HepG2 (cell line): ENCODE measurements around the gene PCNX1. TPM values are rescaled to one million over a fixed set of nuclear protein-coding genes. Genes with fewer than 3 reads are reported as not detected.

Experiments used
- AHR ChIP-seq: IDR thresholded peaks from 2 replicates; pipeline ENCODE4 v1.6.1; 2018; ENCODE audit warnings: missing genetic modification reagents, missing compliant biosample characterization
- CEBPG ChIP-seq: IDR thresholded peaks from 2 replicates; pipeline ENCODE4 v1.6.1; 2016
- CHD4 ChIP-seq: fragments of 200-600 bp; sonication (generic); IDR thresholded peaks from 2 replicates; pipeline ENCODE4 v1.7.0; 2017; ENCODE audit warnings: mild to moderate bottlenecking, low read length, borderline replicate concordance
- FOXO1 ChIP-seq: sonication (generic); formaldehyde crosslinking; IDR thresholded peaks from 2 replicates; pipeline ENCODE4 v1.4.0; 2020; ENCODE audit warnings: missing genetic modification reagents
- MATR3 ChIP-seq: sonication (generic); formaldehyde crosslinking; IDR thresholded peaks from 2 replicates; pipeline ENCODE4 v1.4.0; 2020; ENCODE audit warnings: missing genetic modification reagents
- NFKBIZ ChIP-seq: IDR thresholded peaks from 2 replicates; pipeline ENCODE4 v1.6.1; 2018; ENCODE audit warnings: missing genetic modification reagents, missing compliant biosample characterization
- SMARCC2 ChIP-seq: fragments of 450-650 bp; IDR thresholded peaks from 2 replicates; pipeline ENCODE4 v1.6.1; 2017; ENCODE audit warnings: antibody characterized with exemption, mild to moderate bottlenecking
- SOX6 ChIP-seq, 2 experiments: fragments of 450-650 bp in 1 of 2; sonication (generic) in 1 of 2; formaldehyde crosslinking in 1 of 2; IDR thresholded peaks; 2 replicates each; pipeline versions ENCODE4 v1.4.0 to v1.6.1; 2017 to 2020; ENCODE audit warnings: antibody characterized with exemption in 1 of 2, mild to moderate bottlenecking in 1 of 2, missing genetic modification reagents in 1 of 2
- SUZ12 ChIP-seq: fragments of 150-350 bp; IDR thresholded peaks from 2 replicates; pipeline ENCODE4 v1.6.1; 2014; ENCODE audit warnings: low read depth, low read length
- TBL1XR1 ChIP-seq: fragments of 150-350 bp; IDR thresholded peaks from 2 replicates; pipeline ENCODE4 v1.6.1; 2014; ENCODE audit warnings: borderline replicate concordance, low read length; ENCODE audit not compliant: partially characterized antibody
- ZFP90 ChIP-seq: sonication (generic); formaldehyde crosslinking; IDR thresholded peaks from 2 replicates; pipeline ENCODE4 v1.8.0; 2022; ENCODE audit warnings: missing genetic modification reagents, mild to moderate bottlenecking, inconsistent platforms, borderline replicate concordance
- ZNF839 ChIP-seq: sonication (generic); formaldehyde crosslinking; IDR thresholded peaks from 2 replicates; pipeline ENCODE4 v1.4.0; 2020; ENCODE audit warnings: missing genetic modification reagents, mild to moderate bottlenecking, borderline replicate concordance
- ZSCAN30 ChIP-seq: sonication (generic); formaldehyde crosslinking; IDR thresholded peaks from 2 replicates; pipeline ENCODE4 v1.5.0; 2020; ENCODE audit warnings: mild to moderate bottlenecking, missing genetic modification reagents
- polyA plus RNA-seq, 8 experiments: library from polyadenylated mRNA; depleted of rRNA in 3 of 8; stranded (reverse) in 7 of 8; unstranded in 1 of 8; fragments of >200 nt; fragmentation: Illumina TruSeq in 4 of 8; extraction: Trizol in 4 of 8; gene quantifications; 2 replicates each; pipeline versions ENCODE4 v1.2.1 to v1.2.3, GENCODE V29; 2011 to 2016; ENCODE audit warnings: low read depth in 4 of 8, missing spikeins in 1 of 8, mixed read lengths in 1 of 8; ENCODE audit not compliant: insufficient read depth in 1 of 8
- total RNA-seq, 5 experiments: library from RNA; depleted of rRNA; stranded (reverse); fragments of >200 nt; fragmentation: Illumina TruSeq; extraction: Trizol; gene quantifications; 2 replicates each; pipeline ENCODE4 v1.2.3, GENCODE V29; 2016; ENCODE audit warnings: low read depth in 1 of 5
- TF ChIP-seq, protein P1 (sequence below): IDR thresholded peaks from 2 replicates; pipeline ENCODE4 v1.6.1; 2016; ENCODE audit warnings: low read depth, missing genetic modification reagents, missing compliant biosample characterization
- TF ChIP-seq, protein P2 (sequence below): sonication (generic); formaldehyde crosslinking; IDR thresholded peaks from 2 replicates; pipeline ENCODE4 v1.4.0; 2020; ENCODE audit warnings: mild to moderate bottlenecking, missing genetic modification reagents
- TF ChIP-seq, protein P3 (sequence below): IDR thresholded peaks from 2 replicates; pipeline ENCODE4 v1.6.1; 2012; ENCODE audit warnings: inconsistent platforms
- TF ChIP-seq, protein P4 (sequence below): sonication (generic); formaldehyde crosslinking; IDR thresholded peaks from 2 replicates; pipeline ENCODE4 v1.8.1; 2023; ENCODE audit warnings: mild to moderate bottlenecking, inconsistent platforms, moderate library complexity, missing genetic modification reagents, borderline replicate concordance

Gene PCNX1
- total and polyA plus RNA-seq, 2 of the 13 experiments (the other 11 are each of a cell fraction or from before 2014, with no cell fraction given): 24.9 to 30.3 TPM

DNA sequence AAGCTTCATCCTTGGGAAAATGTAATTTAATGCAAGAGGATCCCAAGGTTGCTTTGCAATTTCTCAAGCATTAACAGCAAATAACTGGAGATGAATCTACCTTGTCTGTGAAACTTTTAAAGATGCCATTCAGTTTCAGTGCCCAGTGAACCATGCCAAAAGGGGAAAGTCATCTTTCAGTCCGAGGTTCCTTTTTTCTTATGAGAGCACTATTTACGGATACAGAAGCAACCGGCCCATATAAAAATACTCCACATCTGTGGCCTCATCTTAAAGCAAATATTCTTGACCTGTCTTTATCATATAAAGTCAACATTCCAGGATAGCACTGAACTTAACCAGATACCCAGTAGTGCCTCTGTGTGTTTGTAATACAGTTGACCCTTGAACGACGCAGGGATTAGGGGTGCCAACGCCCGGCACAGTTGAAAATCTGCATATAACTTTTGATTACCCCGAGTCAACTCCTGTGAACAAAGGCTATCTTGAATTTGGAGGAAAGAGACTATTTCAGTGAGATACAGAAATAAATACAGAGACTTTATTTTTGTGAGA lies 209.4 kb downstream of the PCNX1 start (continued):
- TF ChIP-seq, protein P1, sequence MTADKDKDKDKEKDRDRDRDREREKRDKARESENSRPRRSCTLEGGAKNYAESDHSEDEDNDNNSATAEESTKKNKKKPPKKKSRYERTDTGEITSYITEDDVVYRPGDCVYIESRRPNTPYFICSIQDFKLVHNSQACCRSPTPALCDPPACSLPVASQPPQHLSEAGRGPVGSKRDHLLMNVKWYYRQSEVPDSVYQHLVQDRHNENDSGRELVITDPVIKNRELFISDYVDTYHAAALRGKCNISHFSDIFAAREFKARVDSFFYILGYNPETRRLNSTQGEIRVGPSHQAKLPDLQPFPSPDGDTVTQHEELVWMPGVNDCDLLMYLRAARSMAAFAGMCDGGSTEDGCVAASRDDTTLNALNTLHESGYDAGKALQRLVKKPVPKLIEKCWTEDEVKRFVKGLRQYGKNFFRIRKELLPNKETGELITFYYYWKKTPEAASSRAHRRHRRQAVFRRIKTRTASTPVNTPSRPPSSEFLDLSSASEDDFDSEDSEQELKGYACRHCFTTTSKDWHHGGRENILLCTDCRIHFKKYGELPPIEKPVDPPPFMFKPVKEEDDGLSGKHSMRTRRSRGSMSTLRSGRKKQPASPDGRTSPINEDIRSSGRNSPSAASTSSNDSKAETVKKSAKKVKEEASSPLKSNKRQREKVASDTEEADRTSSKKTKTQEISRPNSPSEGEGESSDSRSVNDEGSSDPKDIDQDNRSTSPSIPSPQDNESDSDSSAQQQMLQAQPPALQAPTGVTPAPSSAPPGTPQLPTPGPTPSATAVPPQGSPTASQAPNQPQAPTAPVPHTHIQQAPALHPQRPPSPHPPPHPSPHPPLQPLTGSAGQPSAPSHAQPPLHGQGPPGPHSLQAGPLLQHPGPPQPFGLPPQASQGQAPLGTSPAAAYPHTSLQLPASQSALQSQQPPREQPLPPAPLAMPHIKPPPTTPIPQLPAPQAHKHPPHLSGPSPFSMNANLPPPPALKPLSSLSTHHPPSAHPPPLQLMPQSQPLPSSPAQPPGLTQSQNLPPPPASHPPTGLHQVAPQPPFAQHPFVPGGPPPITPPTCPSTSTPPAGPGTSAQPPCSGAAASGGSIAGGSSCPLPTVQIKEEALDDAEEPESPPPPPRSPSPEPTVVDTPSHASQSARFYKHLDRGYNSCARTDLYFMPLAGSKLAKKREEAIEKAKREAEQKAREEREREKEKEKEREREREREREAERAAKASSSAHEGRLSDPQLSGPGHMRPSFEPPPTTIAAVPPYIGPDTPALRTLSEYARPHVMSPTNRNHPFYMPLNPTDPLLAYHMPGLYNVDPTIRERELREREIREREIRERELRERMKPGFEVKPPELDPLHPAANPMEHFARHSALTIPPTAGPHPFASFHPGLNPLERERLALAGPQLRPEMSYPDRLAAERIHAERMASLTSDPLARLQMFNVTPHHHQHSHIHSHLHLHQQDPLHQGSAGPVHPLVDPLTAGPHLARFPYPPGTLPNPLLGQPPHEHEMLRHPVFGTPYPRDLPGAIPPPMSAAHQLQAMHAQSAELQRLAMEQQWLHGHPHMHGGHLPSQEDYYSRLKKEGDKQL: no peak
- TF ChIP-seq TBL1XR1 (peak; percentile 30), ZSCAN30 (CRISPR knock-in tag) (no peak), CHD4 (no peak), CEBPG (CRISPR knock-in tag) (no peak), FOXO1 (CRISPR knock-in tag) (no peak), AHR (no peak), SOX6 (IDR thresholded peaks at IDR 0.05) (no peak), SOX6 (CRISPR knock-in tag; IDR thresholded peaks at IDR 0.05) (peak; percentile 53), ZNF839 (CRISPR knock-in tag) (no peak), ZFP90 (no peak), SMARCC2 (no peak), SUZ12 (no peak), NFKBIZ (CRISPR knock-in tag) (no peak), MATR3 (CRISPR knock-in tag) (no peak)
- TF ChIP-seq, protein P2, sequence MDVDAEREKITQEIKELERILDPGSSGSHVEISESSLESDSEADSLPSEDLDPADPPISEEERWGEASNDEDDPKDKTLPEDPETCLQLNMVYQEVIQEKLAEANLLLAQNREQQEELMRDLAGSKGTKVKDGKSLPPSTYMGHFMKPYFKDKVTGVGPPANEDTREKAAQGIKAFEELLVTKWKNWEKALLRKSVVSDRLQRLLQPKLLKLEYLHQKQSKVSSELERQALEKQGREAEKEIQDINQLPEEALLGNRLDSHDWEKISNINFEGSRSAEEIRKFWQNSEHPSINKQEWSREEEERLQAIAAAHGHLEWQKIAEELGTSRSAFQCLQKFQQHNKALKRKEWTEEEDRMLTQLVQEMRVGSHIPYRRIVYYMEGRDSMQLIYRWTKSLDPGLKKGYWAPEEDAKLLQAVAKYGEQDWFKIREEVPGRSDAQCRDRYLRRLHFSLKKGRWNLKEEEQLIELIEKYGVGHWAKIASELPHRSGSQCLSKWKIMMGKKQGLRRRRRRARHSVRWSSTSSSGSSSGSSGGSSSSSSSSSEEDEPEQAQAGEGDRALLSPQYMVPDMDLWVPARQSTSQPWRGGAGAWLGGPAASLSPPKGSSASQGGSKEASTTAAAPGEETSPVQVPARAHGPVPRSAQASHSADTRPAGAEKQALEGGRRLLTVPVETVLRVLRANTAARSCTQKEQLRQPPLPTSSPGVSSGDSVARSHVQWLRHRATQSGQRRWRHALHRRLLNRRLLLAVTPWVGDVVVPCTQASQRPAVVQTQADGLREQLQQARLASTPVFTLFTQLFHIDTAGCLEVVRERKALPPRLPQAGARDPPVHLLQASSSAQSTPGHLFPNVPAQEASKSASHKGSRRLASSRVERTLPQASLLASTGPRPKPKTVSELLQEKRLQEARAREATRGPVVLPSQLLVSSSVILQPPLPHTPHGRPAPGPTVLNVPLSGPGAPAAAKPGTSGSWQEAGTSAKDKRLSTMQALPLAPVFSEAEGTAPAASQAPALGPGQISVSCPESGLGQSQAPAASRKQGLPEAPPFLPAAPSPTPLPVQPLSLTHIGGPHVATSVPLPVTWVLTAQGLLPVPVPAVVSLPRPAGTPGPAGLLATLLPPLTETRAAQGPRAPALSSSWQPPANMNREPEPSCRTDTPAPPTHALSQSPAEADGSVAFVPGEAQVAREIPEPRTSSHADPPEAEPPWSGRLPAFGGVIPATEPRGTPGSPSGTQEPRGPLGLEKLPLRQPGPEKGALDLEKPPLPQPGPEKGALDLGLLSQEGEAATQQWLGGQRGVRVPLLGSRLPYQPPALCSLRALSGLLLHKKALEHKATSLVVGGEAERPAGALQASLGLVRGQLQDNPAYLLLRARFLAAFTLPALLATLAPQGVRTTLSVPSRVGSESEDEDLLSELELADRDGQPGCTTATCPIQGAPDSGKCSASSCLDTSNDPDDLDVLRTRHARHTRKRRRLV (CRISPR knock-in tag): no peak
- TF ChIP-seq, protein P3, sequence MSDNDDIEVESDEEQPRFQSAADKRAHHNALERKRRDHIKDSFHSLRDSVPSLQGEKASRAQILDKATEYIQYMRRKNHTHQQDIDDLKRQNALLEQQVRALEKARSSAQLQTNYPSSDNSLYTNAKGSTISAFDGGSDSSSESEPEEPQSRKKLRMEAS: no peak
- TF ChIP-seq, protein P4, sequence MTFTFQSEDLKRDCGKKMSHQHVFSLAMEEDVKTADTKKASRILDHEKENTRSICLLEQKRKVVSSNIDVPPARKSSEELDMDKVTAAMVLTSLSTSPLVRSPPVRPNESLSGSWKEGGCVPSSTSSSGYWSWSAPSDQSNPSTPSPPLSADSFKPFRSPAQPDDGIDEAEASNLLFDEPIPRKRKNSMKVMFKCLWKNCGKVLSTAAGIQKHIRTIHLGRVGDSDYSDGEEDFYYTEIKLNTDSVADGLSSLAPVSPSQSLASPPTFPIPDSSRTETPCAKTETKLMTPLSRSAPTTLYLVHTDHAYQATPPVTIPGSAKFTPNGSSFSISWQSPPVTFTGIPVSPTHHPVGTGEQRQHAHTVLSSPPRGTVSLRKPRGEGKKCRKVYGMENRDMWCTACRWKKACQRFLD: no peak
